COLO668 (cell line): ENCODE results near the gene IRAK1.
"Not testable (repeated sequence)": the region's sequence is repeated elsewhere in the genome, so short reads cannot be mapped to it uniquely, and the experiment has no call there.

ENCODE experiments used
- DNase-seq: peaks from one replicate; lab custom pipeline; 2025; ENCODE audit not compliant: unreplicated experiment; lab: John Stamatoyannopoulos, UW

The IRAK1 gene

DNA sequence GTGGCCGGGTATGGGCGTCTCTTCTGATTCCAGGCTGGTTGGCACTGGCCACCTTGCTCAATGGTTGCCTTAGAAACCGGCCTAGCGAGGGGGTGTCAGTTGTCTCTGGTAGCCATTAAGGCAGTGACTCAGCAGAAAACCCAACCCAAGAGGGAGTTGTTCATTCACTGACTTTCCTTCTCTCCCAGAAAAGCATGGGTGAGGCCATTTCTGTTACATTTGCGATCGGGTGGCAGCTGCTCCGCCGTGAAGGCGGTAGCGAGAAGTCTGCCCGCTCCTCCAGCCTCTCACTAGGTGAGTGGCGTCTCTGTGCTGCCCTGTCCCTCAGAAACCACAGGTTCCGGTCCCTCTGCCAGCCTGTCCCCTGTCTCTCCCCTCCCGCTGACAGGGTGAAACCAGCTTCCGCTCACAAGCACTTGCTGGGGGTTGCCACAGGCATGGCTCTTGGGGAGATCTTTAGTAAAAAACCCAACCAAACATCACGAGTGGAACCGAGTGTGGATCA is 17.4 kb downstream of the IRAK1 start:
- peak; percentile 24 for DNase-seq

DNA sequence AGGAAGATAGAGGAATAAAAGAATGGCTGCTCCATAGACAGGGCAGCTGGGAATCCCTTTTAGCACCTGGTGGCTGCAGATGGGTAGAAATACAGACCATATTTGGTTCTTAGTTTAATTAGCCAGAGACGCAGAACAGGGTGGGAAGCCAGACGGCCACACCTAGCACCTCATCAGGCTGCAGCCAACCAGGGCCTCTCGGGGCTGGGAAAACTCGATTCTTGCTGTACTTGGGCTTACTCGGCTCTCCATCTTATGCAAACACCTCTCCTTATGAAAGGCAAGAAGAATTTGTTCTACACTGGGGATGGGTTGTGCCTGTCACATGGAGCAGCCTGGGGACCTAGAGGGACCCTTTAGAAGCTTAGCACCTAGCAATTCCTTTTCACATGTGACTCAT is 19.7 kb downstream of the IRAK1 start:
- no peak for DNase-seq

DNA sequence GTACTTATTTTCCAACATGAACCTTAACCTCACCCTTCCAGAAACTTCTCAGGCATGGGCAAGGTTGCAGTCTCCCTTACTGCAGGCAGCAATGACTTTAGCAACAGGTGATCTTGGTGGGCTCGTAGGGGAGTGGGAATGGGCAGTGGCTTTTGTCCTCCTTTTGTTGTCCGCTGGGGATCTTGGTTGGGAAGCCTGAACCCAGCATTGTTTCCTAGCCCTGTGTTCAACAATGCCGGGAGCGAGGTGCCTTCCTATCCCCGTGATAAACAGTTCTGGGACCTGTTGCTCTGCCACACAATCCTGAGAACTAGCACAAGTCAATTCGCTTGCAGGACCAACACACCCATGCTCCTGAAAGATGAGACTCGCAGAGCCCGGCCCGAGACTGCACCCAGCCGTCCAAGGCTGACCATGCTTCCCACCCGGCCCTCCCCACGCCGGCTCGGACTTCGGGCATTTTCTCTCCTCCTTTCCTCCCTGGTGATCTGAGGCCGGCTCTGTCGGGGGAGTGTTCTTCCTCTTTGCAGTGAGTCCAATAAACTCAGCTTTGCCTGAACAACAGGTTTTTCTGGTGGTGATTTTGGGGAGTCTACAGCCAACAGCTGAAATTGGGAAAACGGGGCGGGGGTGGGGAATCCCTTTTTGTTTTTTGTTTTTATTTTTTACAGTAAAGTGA is 20.2 kb downstream of the IRAK1 start:
- DNase-seq = no peak

DNA sequence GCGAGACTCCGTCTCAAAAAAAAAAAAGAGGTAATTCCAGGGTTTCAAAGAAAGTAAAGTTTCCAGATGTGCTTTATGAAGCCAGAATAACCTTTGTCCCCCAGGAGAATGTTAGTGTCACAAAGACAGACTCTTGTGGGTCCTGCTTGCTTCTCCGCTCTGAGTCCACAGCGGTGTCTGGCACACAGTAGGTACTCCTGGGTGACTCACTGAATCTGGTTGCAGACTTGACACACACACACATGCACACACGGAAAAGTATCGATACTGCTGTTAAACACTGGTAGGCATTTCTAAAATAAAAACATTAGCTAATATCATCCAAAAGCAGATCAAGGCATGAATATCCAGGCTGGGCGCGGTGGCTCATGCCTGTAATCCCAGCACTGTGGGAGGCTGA is 24.2 kb downstream of the IRAK1 start:
- no peak for DNase-seq

DNA sequence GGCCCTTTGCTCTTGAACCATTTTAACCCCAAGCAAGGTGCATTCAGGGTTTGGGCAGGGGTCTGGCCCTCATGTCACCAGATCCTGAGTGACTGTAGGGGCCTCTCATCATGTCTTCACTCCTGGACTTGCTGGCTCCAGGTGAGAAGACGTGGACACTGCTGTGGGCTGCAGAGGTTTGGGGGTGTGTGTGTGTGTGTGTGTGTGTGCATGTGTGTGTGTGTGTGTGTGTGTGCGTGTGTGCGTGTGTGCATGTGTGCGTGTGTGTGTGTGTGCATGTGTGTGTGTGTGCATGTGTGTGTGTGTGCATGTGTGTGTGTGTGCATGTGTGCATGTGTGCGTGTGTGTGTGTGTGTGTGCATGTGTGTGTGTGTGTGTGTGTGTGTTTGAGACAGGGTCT is 25.3 kb downstream of the IRAK1 start:
- not testable (repeated sequence) for DNase-seq

DNA sequence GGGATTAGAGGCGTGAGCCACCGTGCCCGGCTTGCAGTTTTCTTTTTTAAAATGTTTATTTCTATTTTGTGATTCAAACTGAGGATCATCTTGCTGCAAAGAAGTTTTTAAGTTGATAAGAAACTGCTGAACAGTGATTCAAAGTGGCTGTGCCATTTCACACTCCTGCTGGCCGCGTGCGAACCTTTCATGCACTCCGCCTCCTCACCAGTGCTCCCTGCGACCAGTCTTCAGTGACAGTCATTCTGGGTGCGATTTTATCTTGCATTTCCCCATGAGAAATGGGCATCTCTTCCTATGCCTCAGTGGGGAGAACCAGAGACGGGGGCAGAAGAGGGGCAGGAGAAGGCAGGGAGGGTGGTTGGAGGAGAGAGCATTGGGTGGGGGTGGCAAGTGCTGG is 25.7 kb downstream of the IRAK1 start:
- DNase-seq = no peak

DNA sequence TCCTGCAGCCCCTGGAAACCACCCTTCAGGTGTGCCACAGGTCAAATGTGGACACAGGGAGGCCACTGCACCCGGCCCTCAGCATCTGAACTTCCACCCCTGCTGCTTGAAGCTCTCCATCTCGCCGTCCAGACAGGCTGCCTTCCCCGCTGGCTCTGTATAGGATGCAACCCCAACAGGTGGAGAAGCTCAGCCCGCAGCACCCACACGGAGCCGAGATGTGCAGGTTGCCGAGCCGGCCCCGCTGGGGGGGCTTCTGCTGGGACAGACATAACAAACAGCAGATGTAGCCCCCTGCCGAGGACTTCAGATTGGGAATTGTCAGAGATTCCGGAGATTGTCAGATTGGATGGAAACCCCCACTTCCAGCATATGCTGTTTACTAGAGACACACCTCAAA is 26.6 kb downstream of the IRAK1 start:
- DNase-seq = no peak

DNA sequence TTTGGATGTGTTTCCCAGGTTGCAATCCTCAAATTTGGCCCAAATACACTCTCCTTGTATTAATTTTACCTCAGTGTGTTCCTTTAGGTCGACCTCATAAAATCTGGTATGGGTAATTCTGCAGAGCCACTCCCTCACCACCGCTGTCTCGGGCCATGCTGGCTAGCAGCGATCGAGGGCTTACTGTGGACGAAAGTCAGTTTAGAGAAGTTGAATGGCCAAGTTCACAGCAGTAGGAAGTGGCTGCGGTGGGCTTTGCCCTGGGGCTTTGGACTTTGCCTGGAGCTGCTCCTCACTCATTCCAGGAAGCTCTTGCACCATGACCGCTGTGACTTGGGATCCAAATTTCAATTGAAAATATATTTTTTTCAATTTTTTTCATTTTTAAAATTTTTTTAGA is 27.5 kb downstream of the IRAK1 start:
- no peak for DNase-seq

DNA sequence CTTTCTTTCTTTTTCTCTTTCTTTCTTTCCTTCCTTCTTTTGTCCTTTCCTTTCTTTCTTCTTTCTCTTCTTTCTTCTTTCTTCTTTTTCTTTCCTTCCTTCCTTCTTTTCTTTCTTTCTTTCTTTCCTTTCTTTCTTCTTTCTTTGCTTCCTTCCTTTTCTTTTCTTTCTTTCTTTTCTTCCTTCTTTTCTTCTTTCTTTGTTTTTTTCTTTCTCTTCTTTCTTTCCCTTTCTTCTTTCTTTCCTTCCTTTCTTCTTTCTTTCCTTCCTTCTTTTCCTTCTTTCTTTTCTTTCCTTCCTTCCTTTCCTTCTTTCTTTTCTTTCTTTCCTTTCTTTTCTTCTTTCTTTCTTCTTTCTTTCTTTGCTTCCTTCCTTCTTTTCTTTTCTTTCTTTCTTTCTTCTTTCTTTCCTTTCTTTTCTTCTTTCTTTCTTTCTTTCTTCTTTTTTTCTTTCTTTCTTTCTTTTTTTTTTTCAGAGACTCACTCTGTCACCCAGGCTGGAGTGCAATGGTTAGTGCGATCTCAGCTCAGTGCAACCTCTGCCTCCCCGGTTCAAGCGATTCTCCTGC is 28.6 kb downstream of the IRAK1 start:
- DNase-seq = no peak

DNA sequence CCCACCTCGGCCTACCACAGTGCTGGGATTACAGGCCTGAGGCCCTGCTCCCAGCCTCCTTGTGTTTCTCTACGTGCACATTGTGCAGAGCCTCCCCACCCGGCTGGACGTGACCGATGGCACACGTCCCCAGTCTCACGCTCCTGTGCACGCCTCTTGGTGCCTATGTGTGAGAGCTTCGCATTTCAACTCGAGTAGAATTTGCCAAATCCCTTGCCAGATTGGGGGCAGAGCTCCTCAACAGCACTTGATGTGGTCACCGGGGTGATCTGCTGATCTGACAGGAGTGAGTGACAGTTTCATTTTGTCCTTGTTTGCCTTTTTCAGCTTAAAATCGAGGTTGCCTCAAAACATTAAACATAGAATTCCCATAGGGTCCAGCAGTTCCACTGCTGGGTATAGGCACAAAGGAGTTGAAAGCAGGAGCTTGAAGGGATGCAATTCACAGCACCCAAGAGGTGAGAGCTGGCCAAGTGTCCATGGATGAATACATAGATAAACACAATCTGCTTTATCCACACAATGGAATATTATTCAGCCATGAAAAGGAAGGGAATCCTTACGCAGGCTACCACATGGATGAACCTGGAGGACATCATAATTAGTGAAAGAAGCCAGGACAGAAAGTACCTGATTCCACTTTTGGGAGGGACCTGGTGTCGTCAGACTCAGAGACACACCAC is 29.6 kb downstream of the IRAK1 start:
- DNase-seq = no peak

DNA sequence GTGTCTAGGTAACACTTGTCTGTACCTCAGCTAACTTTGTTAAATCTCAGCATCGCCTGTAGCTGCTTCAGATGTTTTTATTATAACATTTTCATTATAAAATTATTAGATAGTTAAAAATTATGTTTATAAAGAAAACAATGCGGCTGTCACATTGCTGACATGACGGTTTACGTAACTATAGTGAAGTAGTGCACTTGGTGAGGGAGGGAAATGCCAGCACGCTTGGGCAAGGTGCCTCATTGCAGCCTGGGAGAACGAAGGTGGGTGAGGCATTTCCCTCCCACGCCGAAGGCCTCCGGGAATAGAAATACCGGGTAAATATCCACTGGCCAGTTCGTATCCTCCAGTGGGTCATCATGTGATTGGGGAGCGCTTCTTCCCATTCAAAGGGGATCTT is 31.2 kb downstream of the IRAK1 start:
- no peak for DNase-seq

DNA sequence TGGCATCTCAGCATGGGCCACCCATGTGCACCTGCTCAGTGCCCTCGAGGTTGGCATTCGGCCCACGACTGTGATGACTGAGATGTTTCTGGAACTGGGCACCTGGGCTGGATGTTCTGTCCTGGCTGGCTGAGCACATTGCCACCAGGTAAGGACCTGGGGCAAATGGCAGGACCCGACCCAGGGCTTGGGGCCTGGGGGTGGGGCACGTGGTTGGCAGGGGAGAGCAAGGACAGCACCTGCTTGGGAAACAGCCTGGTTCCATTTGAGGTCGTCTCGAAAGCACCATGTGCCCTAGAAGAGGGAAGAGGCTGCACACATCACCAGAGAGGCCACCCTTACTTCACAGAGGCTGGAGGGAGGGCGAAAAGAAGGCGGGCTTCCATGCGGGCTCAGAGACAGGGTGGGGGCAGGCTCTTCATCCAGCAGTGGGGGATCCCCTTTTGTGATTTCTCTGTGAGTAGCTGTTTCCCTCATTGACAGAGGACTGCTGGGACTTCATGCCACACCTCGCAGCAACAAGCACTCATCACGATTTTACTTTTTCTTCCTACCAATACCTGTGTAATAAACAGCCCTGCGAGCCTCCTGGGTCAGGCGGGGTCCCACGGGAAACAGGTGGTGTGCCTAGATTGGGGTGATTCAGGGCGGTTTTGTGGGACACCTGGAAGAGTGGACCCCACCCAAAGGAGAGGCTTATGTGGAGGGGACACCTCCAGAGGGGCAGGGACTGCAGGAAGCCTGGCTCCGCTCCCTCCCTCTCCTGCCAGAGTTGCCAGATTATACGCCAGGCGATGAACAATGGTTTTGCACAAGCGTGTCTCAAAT is 35.1 kb downstream of the IRAK1 start:
- no peak for DNase-seq

DNA sequence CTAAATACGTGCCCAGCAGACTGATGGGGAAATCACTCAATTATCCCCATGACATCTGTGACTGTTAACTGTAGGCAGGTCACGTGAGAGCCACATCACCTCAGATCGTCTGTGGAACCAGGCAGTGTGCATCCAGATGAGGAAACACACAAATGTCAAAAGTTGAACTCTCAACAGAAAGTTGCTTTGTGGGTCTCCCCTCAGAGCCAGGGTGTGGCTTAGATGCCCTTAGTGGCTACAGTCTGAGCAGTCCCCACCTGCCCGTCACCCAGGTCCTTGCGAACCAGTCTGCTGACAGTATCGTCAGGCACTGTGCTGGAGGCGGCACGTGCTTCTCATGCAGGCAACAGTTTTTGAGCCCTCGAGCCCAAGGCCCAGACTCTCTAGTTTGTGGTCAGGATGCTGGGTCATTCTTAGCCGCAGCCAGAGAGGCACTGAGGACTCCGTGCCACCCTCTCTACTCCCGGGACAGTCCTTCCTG is 36.3 kb downstream of the IRAK1 start:
- DNase-seq = no peak

DNA sequence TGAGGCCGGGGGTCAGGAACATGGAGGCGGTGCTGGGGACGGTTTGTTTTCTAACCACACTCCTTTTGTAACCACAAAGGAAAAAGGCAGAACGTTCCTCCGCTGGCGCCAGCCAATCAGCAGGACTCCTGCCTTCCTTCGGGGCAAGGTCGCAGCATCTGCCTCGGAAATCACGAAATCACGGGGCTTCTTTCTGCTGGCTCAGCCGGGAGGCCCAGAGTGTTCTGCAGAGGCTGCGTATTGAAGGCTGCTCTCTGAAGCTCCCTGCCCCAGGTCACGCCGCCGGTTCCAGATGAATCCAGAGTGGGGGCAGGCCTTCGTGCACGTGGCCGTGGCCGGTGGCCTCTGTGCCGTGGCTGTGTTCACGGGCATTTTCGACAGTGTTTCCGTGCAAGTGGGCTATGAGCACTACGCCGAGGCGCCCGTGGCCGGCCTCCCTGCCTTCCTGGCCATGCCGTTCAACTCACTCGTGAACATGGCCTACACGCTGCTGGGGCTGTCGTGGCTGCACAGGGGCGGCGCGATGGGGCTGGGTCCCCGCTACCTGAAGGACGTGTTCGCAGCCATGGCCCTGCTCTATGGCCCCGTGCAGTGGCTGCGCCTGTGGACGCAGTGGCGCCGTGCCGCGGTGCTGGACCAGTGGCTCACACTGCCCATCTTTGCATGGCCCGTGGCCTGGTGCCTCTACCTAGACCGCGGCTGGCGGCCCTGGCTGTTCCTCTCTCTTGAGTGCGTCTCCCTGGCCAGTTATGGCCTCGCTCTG is 37.8 kb downstream of the IRAK1 start:
- no peak for DNase-seq

DNA sequence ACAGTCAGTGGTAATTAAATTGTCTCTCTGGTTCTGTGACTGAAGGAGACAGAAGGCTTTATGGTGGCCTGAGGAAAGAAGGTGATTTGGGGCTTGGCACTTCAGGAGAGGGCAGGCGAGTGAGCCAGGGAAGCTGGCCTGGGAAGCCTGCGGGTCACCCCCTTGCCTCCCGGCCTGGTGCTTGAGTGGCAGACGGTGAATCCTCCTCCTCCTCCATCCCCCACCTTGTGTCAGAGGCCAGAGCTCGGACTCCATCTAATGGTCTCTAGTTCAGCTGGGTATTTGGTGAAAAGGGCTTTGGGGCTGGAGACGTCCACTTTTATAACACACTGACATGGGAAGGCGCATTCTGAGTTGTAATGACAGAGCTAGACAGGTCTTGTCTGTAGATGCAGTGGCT is 38.5 kb downstream of the IRAK1 start:
- DNase-seq = no peak

DNA sequence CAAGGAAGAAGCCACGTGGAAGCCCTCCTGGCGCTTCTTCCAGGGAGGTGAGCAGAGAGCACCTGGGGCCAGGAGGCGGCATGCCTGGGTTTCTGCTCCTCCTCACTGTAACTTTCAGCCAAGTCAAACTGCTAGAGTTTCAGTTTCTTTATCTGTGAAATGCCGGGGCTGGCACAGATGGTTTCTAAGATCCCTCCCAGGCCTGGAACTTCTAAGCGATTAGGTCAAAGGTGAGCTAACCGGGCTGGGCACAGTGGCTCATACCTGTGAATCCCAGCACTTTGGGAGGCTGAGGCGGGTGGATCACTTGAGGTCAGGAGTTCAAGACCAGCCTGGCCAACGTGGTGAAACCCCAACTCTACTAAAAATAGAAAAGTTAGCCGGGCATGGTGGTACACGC is 39.3 kb downstream of the IRAK1 start:
- DNase-seq = not testable (repeated sequence)

DNA sequence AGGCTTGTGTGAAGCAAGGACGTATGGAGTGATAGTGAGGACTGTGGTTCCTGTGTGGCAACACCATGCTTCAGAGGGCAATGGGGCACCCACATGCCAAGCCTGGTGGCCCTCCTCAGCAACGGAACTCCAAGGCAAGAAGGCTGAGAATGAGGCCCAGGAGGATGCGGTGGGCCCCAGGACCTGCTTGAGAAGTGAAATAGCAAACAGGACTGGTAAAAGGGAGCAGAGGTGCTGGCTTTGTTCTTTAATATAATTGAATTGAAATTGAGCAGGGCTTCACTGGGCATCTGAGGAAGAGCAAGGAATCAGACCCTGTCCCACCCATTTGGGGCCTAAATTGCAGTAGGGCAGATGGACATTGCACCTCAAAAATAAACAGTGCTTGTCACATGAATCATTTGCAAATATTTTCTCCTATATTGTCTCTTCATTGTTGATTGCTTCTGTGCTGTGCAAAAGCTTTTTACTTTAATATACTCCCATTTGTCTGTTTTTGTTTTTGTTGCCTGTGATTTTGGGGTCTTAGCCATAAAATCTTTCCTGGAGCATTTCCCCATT is 44.9 kb downstream of the IRAK1 start:
- no peak for DNase-seq

DNA sequence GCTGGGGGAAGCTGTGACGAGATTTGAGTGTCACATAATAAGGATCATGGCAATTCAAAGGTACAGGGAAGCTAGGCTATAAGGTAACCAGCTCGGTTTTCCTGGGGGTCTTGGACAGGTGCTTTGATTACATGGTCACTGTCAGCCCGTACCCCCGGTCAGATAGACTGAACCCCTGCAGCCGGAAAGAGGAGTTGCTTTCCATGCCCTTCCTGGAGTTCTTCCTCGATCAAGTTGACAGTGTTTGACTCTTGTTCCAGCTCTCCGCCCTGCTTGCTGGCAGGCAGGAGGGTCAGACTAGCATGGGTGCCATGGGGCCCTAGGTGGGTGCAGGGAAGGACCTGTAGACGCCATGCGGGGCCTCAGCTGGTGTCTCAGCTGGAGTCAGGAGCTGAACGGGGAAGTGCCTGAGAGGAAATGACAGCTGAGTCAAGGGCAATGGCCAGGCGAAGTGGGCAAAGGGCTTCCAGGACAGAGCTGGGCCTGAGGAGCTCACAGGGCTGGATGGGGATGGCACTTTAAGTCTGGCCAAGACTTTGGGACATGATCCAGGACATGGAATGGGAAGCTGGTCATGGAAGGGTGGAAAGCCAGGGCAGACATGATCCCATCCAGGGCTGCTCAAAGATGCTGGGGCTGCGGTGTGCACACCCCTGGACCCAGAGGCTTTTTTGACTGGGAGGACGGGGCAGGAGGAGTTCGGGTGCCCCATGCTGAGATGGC is 45.5 kb downstream of the IRAK1 start:
- peak; percentile 11 for DNase-seq

DNA sequence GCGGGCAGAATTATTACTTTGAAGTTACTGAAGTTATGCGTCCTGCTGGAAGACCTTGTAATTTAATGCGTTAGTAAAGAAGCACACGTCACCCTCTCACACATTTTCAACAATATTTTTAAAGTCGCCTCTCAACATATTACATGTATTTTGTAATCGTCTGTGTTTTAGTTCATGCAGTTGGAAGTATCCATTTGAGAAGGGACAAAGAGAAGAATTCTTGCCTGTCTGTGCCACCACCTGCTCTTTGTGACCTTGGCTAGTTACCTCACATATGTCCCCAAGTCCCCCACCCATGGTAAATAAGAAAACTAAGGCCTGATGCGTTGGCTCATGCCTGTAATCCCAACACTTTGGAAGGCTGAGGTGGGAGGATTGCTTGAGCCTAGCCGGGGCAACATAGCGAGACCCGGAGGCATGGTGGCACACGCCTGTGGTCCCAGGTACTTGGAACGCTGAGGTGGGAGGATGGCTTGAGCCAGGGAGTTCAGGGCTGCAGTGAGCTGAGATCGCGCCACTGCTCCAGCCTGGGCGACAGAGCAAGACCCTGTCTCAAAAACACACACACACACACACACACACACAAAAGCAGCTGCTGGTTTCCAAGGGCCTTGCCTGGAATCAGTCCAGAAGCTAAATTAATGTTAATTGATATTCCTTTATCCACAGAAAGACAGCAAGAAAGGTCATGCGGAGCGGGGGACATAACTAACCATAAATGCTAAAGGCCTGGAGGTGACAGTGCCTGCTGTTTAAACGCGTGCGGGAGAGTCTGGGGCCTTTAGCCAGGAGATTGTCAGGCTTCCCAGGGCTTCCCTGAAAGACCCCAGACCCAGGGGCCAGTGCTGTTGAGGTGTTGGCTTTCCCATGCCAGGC is 46.3 kb downstream of the IRAK1 start:
- DNase-seq = peak; percentile 27
